SK-N-SH (cell line): ENCODE data around the gene DYNC2LI1. TPM values are rescaled to one million over a fixed set of nuclear protein-coding genes. Genes with fewer than 3 reads are reported as not detected.

Source experiments
- CTCF ChIA-PET: fragments of 300-600, 350-600 bp; formaldehyde crosslinking; extraction: SDS; loops from one replicate; lab custom pipeline; 2021; lab: Yijun Ruan, JAX
- POLR2A ChIA-PET: fragments of 350-600 bp; sonication (Branson Sonifier 250); formaldehyde crosslinking; extraction: SDS; loops from one replicate; lab custom pipeline; 2020; ENCODE audit warnings: antibody characterized with exemption, inconsistent platforms; lab: Yijun Ruan, JAX
- DNase-seq: peaks from one replicate; pipeline ENCODE4 v3.0.0; 2012
- H2AFZ ChIP-seq: fragments of 200-600 bp; sonication (generic); 2 replicates; pipeline ENCODE4 v1.8.1; 2016; ENCODE audit warnings: antibody characterized with exemption, mild to moderate bottlenecking, low read depth
- H3F3A ChIP-seq: fragments of 200-600 bp; sonication (generic); replicated peaks from 2 replicates; pipeline ENCODE3; 2016; ENCODE audit warnings: antibody characterized with exemption, mild to moderate bottlenecking; ENCODE audit not compliant: insufficient read depth
- H3K27ac ChIP-seq, 2 experiments: fragments of 200-500 bp in 1 of 2; fragments of 200-600 bp in 1 of 2; sonication (Bioruptor generic) in 1 of 2; sonication (generic), shearing (Covaris generic) in 1 of 2; 2 replicates each; pipeline versions ENCODE4 v1.5.1 to v1.6.1; 2014 to 2016; ENCODE audit warnings: low read depth in 2 of 2, inconsistent platforms in 1 of 2, low read length in 1 of 2, mild to moderate bottlenecking in 1 of 2, mixed read lengths in 1 of 2
- H3K27me3 ChIP-seq: fragments of 200-600 bp; sonication (generic), shearing (Covaris generic); 2 replicates; pipeline ENCODE4 v1.6.1; 2016; ENCODE audit warnings: mixed run types; ENCODE audit not compliant: insufficient read depth
- H3K36me3 ChIP-seq, 2 experiments: fragments of 200-500 bp in 1 of 2; fragments of 200-600 bp in 1 of 2; sonication (Bioruptor generic) in 1 of 2; sonication (generic) in 1 of 2; replicated peaks in 1 of 2; 2 replicates each; pipeline versions ENCODE3 to v1.5.1; 2014 to 2016; ENCODE audit warnings: low read length in 1 of 2, mild to moderate bottlenecking in 1 of 2; ENCODE audit not compliant: insufficient read depth in 2 of 2, control insufficient read depth in 1 of 2
- H3K4me1 ChIP-seq, 2 experiments: fragments of 200-500 bp in 1 of 2; fragments of 200-600 bp in 1 of 2; sonication (Bioruptor generic) in 1 of 2; sonication (generic), shearing (Covaris generic) in 1 of 2; 2 replicates each; pipeline versions ENCODE4 v1.5.1 to v1.6.1; 2014 to 2016; ENCODE audit warnings: low read depth in 1 of 2, low read length in 1 of 2, mixed run types in 1 of 2; ENCODE audit not compliant: insufficient read depth in 2 of 2, control insufficient read depth in 1 of 2
- H3K4me2 ChIP-seq: fragments of 200-600 bp; sonication (generic), shearing (Covaris generic); 2 replicates; pipeline ENCODE4 v1.6.1; 2017; ENCODE audit warnings: mixed run types
- H3K4me3 ChIP-seq, 2 experiments: fragments of 200-500 bp in 1 of 2; fragments of 200-600 bp in 1 of 2; sonication (Bioruptor generic) in 1 of 2; sonication (generic), shearing (Covaris generic) in 1 of 2; 2 replicates each; pipeline versions ENCODE4 v1.5.1 to v1.8.1; 2014 to 2016; ENCODE audit warnings: low read depth in 2 of 2, inconsistent platforms in 1 of 2, low read length in 1 of 2, mild to moderate bottlenecking in 1 of 2, mixed read lengths in 1 of 2, moderate library complexity in 1 of 2
- H3K79me2 ChIP-seq: fragments of 200-600 bp; sonication (generic); 2 replicates; pipeline ENCODE4 v1.8.1; 2017; ENCODE audit warnings: mild to moderate bottlenecking; ENCODE audit not compliant: insufficient read depth
- H3K9ac ChIP-seq: fragments of 200-600 bp; sonication (generic); 2 replicates; pipeline ENCODE4 v1.6.1; 2017; ENCODE audit warnings: mixed run types
- H3K9me2 ChIP-seq: fragments of 200-600 bp; sonication (generic); 2 replicates; pipeline ENCODE4 v1.6.1; 2017; ENCODE audit warnings: mixed run types
- H3K9me3 ChIP-seq: fragments of 200-600 bp; sonication (generic); 2 replicates; pipeline ENCODE4 v1.6.1; 2017; ENCODE audit warnings: mixed run types, mild to moderate bottlenecking, moderate library complexity
- H4K20me1 ChIP-seq: fragments of 200-600 bp; sonication (generic); 2 replicates; pipeline ENCODE4 v1.6.1; 2017; ENCODE audit warnings: mild to moderate bottlenecking, mixed run types; ENCODE audit not compliant: insufficient read depth
- CHD2 ChIP-seq: fragments of 150-350 bp; IDR thresholded peaks from 2 replicates; pipeline ENCODE4 v1.6.1; 2018; ENCODE audit warnings: low read length; ENCODE audit not compliant: partially characterized antibody
- CTCF ChIP-seq: fragments of 200-600 bp; sonication (generic); IDR thresholded peaks from 2 replicates; pipeline ENCODE4 v1.6.1; 2017; ENCODE audit warnings: antibody characterized with exemption, mild to moderate bottlenecking, moderate library complexity
- ELF1 ChIP-seq: IDR thresholded peaks from 2 replicates; pipeline ENCODE4 v1.4.0; 2012
- EZH2phosphoT487 ChIP-seq: fragments of 200-600 bp; sonication (generic); IDR thresholded peaks from 2 replicates; pipeline ENCODE4 v1.6.1; 2017; ENCODE audit warnings: low read depth, mixed run types, mild to moderate bottlenecking, antibody characterized with exemption, moderate library complexity, borderline replicate concordance
- FOSL2 ChIP-seq: IDR thresholded peaks from 2 replicates; pipeline ENCODE4 v1.4.0; 2012; ENCODE audit warnings: low read depth, mild to moderate bottlenecking, moderate library complexity, borderline replicate concordance
- GATA2 ChIP-seq: sonication (generic); formaldehyde crosslinking; IDR thresholded peaks from 2 replicates; pipeline ENCODE4 v1.5.0; 2020; ENCODE audit warnings: mild to moderate bottlenecking, missing genetic modification reagents
- IRF3 ChIP-seq: fragments of 150-350 bp; IDR thresholded peaks from 2 replicates; pipeline ENCODE4 v1.6.1; 2016; ENCODE audit warnings: mild to moderate bottlenecking, low read depth, low read length
- MEF2A ChIP-seq: IDR thresholded peaks from 2 replicates; pipeline ENCODE4 v1.4.0; 2012; ENCODE audit warnings: low read depth, borderline replicate concordance
- PBX3 ChIP-seq: IDR thresholded peaks from 2 replicates; pipeline ENCODE4; 2012
- RCOR1 ChIP-seq: fragments of 150-350 bp; IDR thresholded peaks from 2 replicates; pipeline ENCODE4 v1.6.1; 2017; ENCODE audit warnings: antibody characterized with exemption, low read length
- SIN3A ChIP-seq: IDR thresholded peaks from 2 replicates; pipeline ENCODE4 v1.6.1; 2012; ENCODE audit warnings: low read depth, mild to moderate bottlenecking, low read length, moderate library complexity, borderline replicate concordance
- SMC3 ChIP-seq: IDR thresholded peaks from 2 replicates; pipeline ENCODE4 v1.6.1; 2012; ENCODE audit warnings: low read depth, low read length, improper control_type of control experiment
- USF1 ChIP-seq: IDR thresholded peaks from 2 replicates; pipeline ENCODE4 v1.4.0; 2012; ENCODE audit warnings: low read depth, borderline replicate concordance
- ZBTB33 ChIP-seq: IDR thresholded peaks from 2 replicates; pipeline ENCODE4 v1.4.0; 2012; ENCODE audit warnings: low read depth, borderline replicate concordance
- WGBS: methylation state at CpG from one replicate; pipeline ENCODE4 v1.1.6; 2017; ENCODE audit warnings: low lambda C conversion rate; 5-methylcytosine and 5-hydroxymethylcytosine counted together
- polyA plus RNA-seq, 3 experiments: library from polyadenylated mRNA; depleted of rRNA; stranded (reverse); fragments of >200 nt; gene quantifications; 2 replicates each; pipeline ENCODE4 v1.2.3, GENCODE V29; 2012

DYNC2LI1 gene
- polyA plus RNA-seq, 1 of the 3 experiments (the other 2 are of a cell fraction) = 20.4 TPM

- TF ChIP-seq SIN3A = no peak
- no peak for TF ChIP-seq FOSL2
- TF ChIP-seq CHD2 = no peak
- TF ChIP-seq ZBTB33 = no peak
- no peak for TF ChIP-seq ELF1
Observed at GRCh38 chr2:43824512-43824911, 50.7 kb downstream of the DYNC2LI1 start (continued).

- H3K4me3 ChIP-seq = no peak overlapping the region
- no peaks in the 10 kb centered on the region for H4K20me1 ChIP-seq
- H3K9ac ChIP-seq = no peak overlapping the region
- no peaks in the 10 kb centered on the region for H3K79me2 ChIP-seq
- no peak for DNase-seq
- H3K27me3 ChIP-seq = no peaks in the 10 kb centered on the region; the same call in 1 of the 2 replicates
- no peak for TF ChIP-seq RCOR1
- TF ChIP-seq EZH2phosphoT487 = no peak
- no peak for TF ChIP-seq CTCF
- TF ChIP-seq GATA2 (CRISPR knock-in tag) = no peak
- no peak for TF ChIP-seq MEF2A
- no peak for TF ChIP-seq ZBTB33
- TF ChIP-seq USF1 = no peak
- TF ChIP-seq PBX3 = no peak
- no peak for TF ChIP-seq SMC3
- no peak for TF ChIP-seq IRF3
- TF ChIP-seq, all 33 proteins: peak for 0
- Histone ChIP-seq H3K36me3 (no peaks in the 10 kb centered on the region), H2AFZ (no peak overlapping the region), H3K27ac (no peak overlapping the region), H3K4me1 (no peaks in the 10 kb centered on the region; a peak in 1 of 4 replicates), H3K4me2 (no peak overlapping the region), H3F3A (no peaks in the 10 kb centered on the region), H3K9me3 (no peaks in the 10 kb centered on the region), H3K9me2 (no peaks in the 10 kb centered on the region)
- WGBS = 83% methylated on average over 12 of the region's 12 CpGs
- CTCF ChIA-PET = interaction anchor here (0.9 kb wide), 1 partner anchor 53 kb away, joined by 3 read pairs; no protein-coding TSS in a partner anchor
- POLR2A ChIA-PET = no interaction called here
Observed at GRCh38 chr2:43824951-43825493, 51.2 kb downstream of the DYNC2LI1 start.
